ENCODE results near the gene ARFGEF2.

DNA sequence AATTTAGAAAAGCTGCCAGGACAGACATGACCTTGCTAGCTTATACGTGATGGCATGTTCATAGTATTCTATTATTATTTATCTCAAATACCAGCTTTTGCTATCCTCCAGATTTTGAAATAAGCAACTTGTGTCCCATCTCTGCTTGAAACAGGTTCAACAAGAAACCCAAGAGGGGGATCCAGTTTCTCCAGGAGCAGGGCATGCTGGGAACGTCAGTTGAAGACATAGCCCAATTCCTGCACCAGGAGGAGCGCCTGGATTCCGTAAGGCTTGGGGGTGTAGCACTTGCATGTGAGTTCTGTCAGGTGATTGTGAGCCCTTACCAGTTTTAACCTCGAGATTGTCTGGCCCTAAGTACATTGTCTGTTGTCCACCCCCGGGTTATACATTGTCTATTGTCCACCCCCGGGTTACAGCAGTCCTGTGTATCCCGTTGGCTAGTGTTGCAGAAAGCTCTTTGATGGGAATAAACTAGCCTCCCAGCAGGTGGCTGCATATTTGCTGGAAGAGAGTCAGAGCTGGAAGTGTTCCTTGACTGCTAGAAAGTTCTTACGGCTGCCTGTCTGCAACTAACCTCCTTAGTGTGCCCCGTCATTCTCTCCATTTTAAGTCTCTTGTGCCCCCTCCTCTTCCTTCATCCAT is 63.2 kb downstream of the ARFGEF2 start:
- TF ChIP-seq, protein P1, sequence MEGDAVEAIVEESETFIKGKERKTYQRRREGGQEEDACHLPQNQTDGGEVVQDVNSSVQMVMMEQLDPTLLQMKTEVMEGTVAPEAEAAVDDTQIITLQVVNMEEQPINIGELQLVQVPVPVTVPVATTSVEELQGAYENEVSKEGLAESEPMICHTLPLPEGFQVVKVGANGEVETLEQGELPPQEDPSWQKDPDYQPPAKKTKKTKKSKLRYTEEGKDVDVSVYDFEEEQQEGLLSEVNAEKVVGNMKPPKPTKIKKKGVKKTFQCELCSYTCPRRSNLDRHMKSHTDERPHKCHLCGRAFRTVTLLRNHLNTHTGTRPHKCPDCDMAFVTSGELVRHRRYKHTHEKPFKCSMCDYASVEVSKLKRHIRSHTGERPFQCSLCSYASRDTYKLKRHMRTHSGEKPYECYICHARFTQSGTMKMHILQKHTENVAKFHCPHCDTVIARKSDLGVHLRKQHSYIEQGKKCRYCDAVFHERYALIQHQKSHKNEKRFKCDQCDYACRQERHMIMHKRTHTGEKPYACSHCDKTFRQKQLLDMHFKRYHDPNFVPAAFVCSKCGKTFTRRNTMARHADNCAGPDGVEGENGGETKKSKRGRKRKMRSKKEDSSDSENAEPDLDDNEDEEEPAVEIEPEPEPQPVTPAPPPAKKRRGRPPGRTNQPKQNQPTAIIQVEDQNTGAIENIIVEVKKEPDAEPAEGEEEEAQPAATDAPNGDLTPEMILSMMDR (IDR thresholded peaks at IDR 0.05): no peak
- no peak for TF ChIP-seq POLR2A (IDR thresholded peaks at IDR 0.05)
- TF ChIP-seq EP300 (IDR thresholded peaks at IDR 0.05): no peak
- no peak for TF ChIP-seq POLR2AphosphoS5 (IDR thresholded peaks at IDR 0.05)
